ENCODE results near the gene PPARA. TPM values are rescaled to one million over a fixed set of nuclear protein-coding genes. Genes with fewer than 3 reads are reported as not detected.

PPARA gene
- total and polyA plus RNA-seq, 4 donors = 11.9 to 18.6 (median 12.5) TPM

- WGBS (ENCODE audit: insufficient coverage) = under 1% methylated on average over 33 of the region's 39 CpGs
- peak overlapping the region; percentile 88 for H3K27ac ChIP-seq (ENCODE audit: low read depth, low read length)
- peaks cover 13% of the 10 kb centered on the region for H3K36me3 ChIP-seq (ENCODE audit: control insufficient read depth, insufficient read depth, low read length)
These were observed 753 bp upstream of the PPARA start for GRCh38 chr22:46149512-46150033.

GRCh38 chr22:46150655-46151477 is 540 bp downstream of the PPARA start:
- DNase-seq (ENCODE audit: low read depth in 4 of 6, low spot score in 6 of 6) = peak in 2 of 6 donors; percentile 47 to 53
- H3K27ac ChIP-seq (ENCODE audit: low read depth, low read length) = peak overlapping the region; percentile 73

More at GRCh38 chr22:46149512-46150033, 753 bp upstream of the PPARA start:
- no peaks in the 10 kb centered on the region for H3K27me3 ChIP-seq (ENCODE audit: control insufficient read depth, insufficient read depth, low read length)
- H3K4me1 ChIP-seq (ENCODE audit: control insufficient read depth, insufficient read depth, low read length) = peaks cover 29% of the 10 kb centered on the region
- peak in 2 of 6 donors; percentile 47 to 66 for DNase-seq (ENCODE audit: low read depth in 4 of 6, low spot score in 6 of 6)
- no peaks in the 10 kb centered on the region for H3K9me3 ChIP-seq (ENCODE audit: control insufficient read depth, insufficient read depth, low read length)
- peak overlapping the region; percentile 54 for H3K4me3 ChIP-seq (ENCODE audit: low read depth, low read length)

GRCh38 chr22:46153930-46154329 is 3.6 kb downstream of the PPARA start:
- peaks cover 13% of the 10 kb centered on the region for H3K36me3 ChIP-seq (ENCODE audit: control insufficient read depth, insufficient read depth, low read length)
- H3K9me3 ChIP-seq (ENCODE audit: control insufficient read depth, insufficient read depth, low read length) = no peaks in the 10 kb centered on the region
- peaks cover 27% of the 10 kb centered on the region for H3K4me1 ChIP-seq (ENCODE audit: control insufficient read depth, insufficient read depth, low read length)
- H3K4me3 ChIP-seq (ENCODE audit: low read depth, low read length) = no peak overlapping the region
- no CpG with 5 or more reads among the region's 3 CpGs for WGBS (ENCODE audit: insufficient coverage)
- H3K27ac ChIP-seq (ENCODE audit: low read depth, low read length) = no peak overlapping the region
- no peaks in the 10 kb centered on the region for H3K27me3 ChIP-seq (ENCODE audit: control insufficient read depth, insufficient read depth, low read length)
- DNase-seq (ENCODE audit: low read depth in 4 of 6, low spot score in 6 of 6) = no peak

More at GRCh38 chr22:46150655-46151477, 540 bp downstream of the PPARA start:
- under 1% methylated on average over 101 of the region's 101 CpGs for WGBS (ENCODE audit: insufficient coverage)
- H3K27me3 ChIP-seq (ENCODE audit: control insufficient read depth, insufficient read depth, low read length) = no peaks in the 10 kb centered on the region
- peaks cover 29% of the 10 kb centered on the region for H3K4me1 ChIP-seq (ENCODE audit: control insufficient read depth, insufficient read depth, low read length)
- H3K9me3 ChIP-seq (ENCODE audit: control insufficient read depth, insufficient read depth, low read length) = no peaks in the 10 kb centered on the region
- peaks cover 13% of the 10 kb centered on the region for H3K36me3 ChIP-seq (ENCODE audit: control insufficient read depth, insufficient read depth, low read length)
- peak overlapping the region; percentile 79 for H3K4me3 ChIP-seq (ENCODE audit: low read depth, low read length)

- Histone ChIP-seq H3K4me1 (ENCODE audit: control insufficient read depth, insufficient read depth, low read length) (peaks cover 18% of the 10 kb centered on the region), H3K4me3 (ENCODE audit: low read depth, low read length) (no peak overlapping the region), H3K9me3 (ENCODE audit: control insufficient read depth, insufficient read depth, low read length) (no peaks in the 10 kb centered on the region), H3K36me3 (ENCODE audit: control insufficient read depth, insufficient read depth, low read length) (peaks cover 15% of the 10 kb centered on the region), H3K27ac (ENCODE audit: low read depth, low read length) (no peak overlapping the region), H3K27me3 (ENCODE audit: control insufficient read depth, insufficient read depth, low read length) (no peaks in the 10 kb centered on the region)
- WGBS (ENCODE audit: insufficient coverage) = 65% methylated on average over 3 of the region's 3 CpGs
- DNase-seq (ENCODE audit: low read depth in 4 of 6, low spot score in 6 of 6) = no peak
These were observed 5.7 kb downstream of the PPARA start for GRCh38 chr22:46156031-46156430.

- Histone ChIP-seq H3K27ac (ENCODE audit: low read depth, low read length) (no peak overlapping the region), H3K4me1 (ENCODE audit: control insufficient read depth, insufficient read depth, low read length) (no peaks in the 10 kb centered on the region), H3K27me3 (ENCODE audit: control insufficient read depth, insufficient read depth, low read length) (no peaks in the 10 kb centered on the region), H3K9me3 (ENCODE audit: control insufficient read depth, insufficient read depth, low read length) (no peaks in the 10 kb centered on the region), H3K36me3 (ENCODE audit: control insufficient read depth, insufficient read depth, low read length) (peaks cover 13% of the 10 kb centered on the region), H3K4me3 (ENCODE audit: low read depth, low read length) (no peak overlapping the region)
- WGBS (ENCODE audit: insufficient coverage) = 89% methylated on average over 7 of the region's 7 CpGs
- no peak for DNase-seq (ENCODE audit: low read depth in 4 of 6, low spot score in 6 of 6)
These were observed 8.0 kb downstream of the PPARA start for GRCh38 chr22:46158283-46158682.

- Histone ChIP-seq H3K4me3 (ENCODE audit: low read depth, low read length) (no peak overlapping the region), H3K9me3 (ENCODE audit: control insufficient read depth, insufficient read depth, low read length) (no peaks in the 10 kb centered on the region), H3K36me3 (ENCODE audit: control insufficient read depth, insufficient read depth, low read length) (peaks cover 8% of the 10 kb centered on the region), H3K4me1 (ENCODE audit: control insufficient read depth, insufficient read depth, low read length) (no peaks in the 10 kb centered on the region), H3K27ac (ENCODE audit: low read depth, low read length) (no peak overlapping the region), H3K27me3 (ENCODE audit: control insufficient read depth, insufficient read depth, low read length) (no peaks in the 10 kb centered on the region)
- no peak for DNase-seq (ENCODE audit: low read depth in 4 of 6, low spot score in 6 of 6)
- WGBS (ENCODE audit: insufficient coverage) = 97% methylated on average over 6 of the region's 7 CpGs
These were observed 8.9 kb downstream of the PPARA start for GRCh38 chr22:46159212-46159611.

GRCh38 chr22:46159777-46160176 is 9.5 kb downstream of the PPARA start:
- DNase-seq (ENCODE audit: low read depth in 4 of 6, low spot score in 6 of 6) = no peak
- 89% methylated on average over 10 of the region's 10 CpGs for WGBS (ENCODE audit: insufficient coverage)
- Histone ChIP-seq H3K27ac (ENCODE audit: low read depth, low read length) (no peak overlapping the region), H3K9me3 (ENCODE audit: control insufficient read depth, insufficient read depth, low read length) (no peaks in the 10 kb centered on the region), H3K36me3 (ENCODE audit: control insufficient read depth, insufficient read depth, low read length) (peaks cover 6% of the 10 kb centered on the region), H3K27me3 (ENCODE audit: control insufficient read depth, insufficient read depth, low read length) (no peaks in the 10 kb centered on the region), H3K4me1 (ENCODE audit: control insufficient read depth, insufficient read depth, low read length) (no peaks in the 10 kb centered on the region), H3K4me3 (ENCODE audit: low read depth, low read length) (no peak overlapping the region)

GRCh38 chr22:46162285-46162684 is 12.0 kb downstream of the PPARA start:
- Histone ChIP-seq H3K36me3 (ENCODE audit: control insufficient read depth, insufficient read depth, low read length) (peaks cover 6% of the 10 kb centered on the region), H3K27me3 (ENCODE audit: control insufficient read depth, insufficient read depth, low read length) (no peaks in the 10 kb centered on the region), H3K9me3 (ENCODE audit: control insufficient read depth, insufficient read depth, low read length) (no peaks in the 10 kb centered on the region), H3K27ac (ENCODE audit: low read depth, low read length) (no peak overlapping the region), H3K4me3 (ENCODE audit: low read depth, low read length) (no peak overlapping the region), H3K4me1 (ENCODE audit: control insufficient read depth, insufficient read depth, low read length) (no peaks in the 10 kb centered on the region)
- DNase-seq (ENCODE audit: low read depth in 4 of 6, low spot score in 6 of 6) = no peak
- 87% methylated on average over 10 of the region's 10 CpGs for WGBS (ENCODE audit: insufficient coverage)

GRCh38 chr22:46162771-46163556 is 12.6 kb downstream of the PPARA start:
- Histone ChIP-seq H3K4me1 (ENCODE audit: control insufficient read depth, insufficient read depth, low read length) (no peaks in the 10 kb centered on the region), H3K27me3 (ENCODE audit: control insufficient read depth, insufficient read depth, low read length) (no peaks in the 10 kb centered on the region), H3K36me3 (ENCODE audit: control insufficient read depth, insufficient read depth, low read length) (peaks cover 6% of the 10 kb centered on the region), H3K9me3 (ENCODE audit: control insufficient read depth, insufficient read depth, low read length) (no peaks in the 10 kb centered on the region), H3K4me3 (ENCODE audit: low read depth, low read length) (no peak overlapping the region), H3K27ac (ENCODE audit: low read depth, low read length) (no peak overlapping the region)
- peak in 1 of 6 donors; percentile 6 for DNase-seq (ENCODE audit: low read depth in 4 of 6, low spot score in 6 of 6)
- WGBS (ENCODE audit: insufficient coverage) = 72% methylated on average over 7 of the region's 17 CpGs

Data from spinal cord (tissue), 10 donors.